Endothelial cell of umbilical vein (primary cell): Measurements from ENCODE around the gene MASP1.

ENCODE experiments used
- EZH2 ChIP-seq: IDR thresholded peaks from 2 replicates; pipeline ENCODE4 v1.6.1; 2012; ENCODE audit warnings: borderline replicate concordance, low read depth, mild to moderate bottlenecking, moderate library complexity, low read length, inconsistent platforms; ENCODE audit not compliant: severe bottlenecking
- JUN ChIP-seq: IDR thresholded peaks from 2 replicates; pipeline ENCODE4 v1.6.1; 2011; ENCODE audit warnings: borderline replicate concordance, low read depth; ENCODE audit not compliant: insufficient read length, insufficient read depth
- POLR2A ChIP-seq: IDR thresholded peaks from 2 replicates; pipeline ENCODE4 v1.6.1; 2012; ENCODE audit warnings: low read depth, mild to moderate bottlenecking, control low read depth, low read length
- POLR2AphosphoS5 ChIP-seq: IDR thresholded peaks from 2 replicates; pipeline ENCODE4 v1.6.1; 2012; ENCODE audit warnings: low read depth, mild to moderate bottlenecking, control low read depth, low read length, moderate library complexity; ENCODE audit not compliant: insufficient read depth
- TF ChIP-seq, protein P1 (sequence below), 2 donors: IDR thresholded peaks; 1 replicate in 1 of 2; 2 replicates in 1 of 2; pipeline ENCODE4 v1.5.1; 2011; ENCODE audit warnings: low read length in 2 of 2, mild to moderate bottlenecking in 2 of 2, moderate library complexity in 2 of 2, control low read depth in 1 of 2, inconsistent platforms in 1 of 2, low read depth in 1 of 2; ENCODE audit not compliant: insufficient read depth in 1 of 2; ENCODE audit errors: extremely low read depth in 1 of 2
- TF ChIP-seq, protein P2 (sequence below): IDR thresholded peaks from 2 replicates; pipeline ENCODE4 v1.6.1; 2011; ENCODE audit not compliant: insufficient read depth, insufficient read length

DNA sequence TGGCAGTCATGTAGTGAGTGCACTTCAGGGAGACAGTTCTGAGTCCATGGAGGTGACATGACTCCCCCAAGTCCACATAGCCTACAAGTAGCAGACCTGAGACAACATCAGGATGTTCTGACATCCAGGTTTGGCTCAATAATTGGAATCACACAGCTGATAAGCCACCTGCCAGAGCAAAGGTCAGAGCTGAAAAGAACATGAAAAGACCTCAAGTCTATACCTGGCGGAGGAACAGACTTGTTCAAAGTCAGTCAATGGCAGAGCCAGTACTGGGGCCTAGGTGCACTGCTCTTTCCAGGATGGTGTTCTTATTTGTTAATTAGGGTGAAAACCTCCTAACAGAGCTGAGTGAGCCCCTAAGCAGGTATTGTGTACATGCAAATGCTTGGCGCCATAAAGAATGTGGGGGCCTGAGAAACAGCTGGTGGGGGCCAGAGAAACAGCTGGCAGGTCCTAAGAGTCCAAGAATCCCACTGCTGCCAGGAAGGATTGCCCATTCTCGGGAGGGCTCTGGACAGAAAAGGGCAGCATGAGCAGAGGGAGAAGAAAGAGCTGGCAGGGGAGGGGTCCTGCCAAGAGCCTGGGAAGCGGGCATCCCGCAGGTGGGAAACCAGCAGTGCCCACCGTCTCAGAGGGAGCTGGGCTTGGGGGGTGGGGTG is 17.1 kb downstream of the MASP1 start:
- TF ChIP-seq POLR2A: no peak
- no peak for TF ChIP-seq POLR2AphosphoS5
- TF ChIP-seq, protein P1, sequence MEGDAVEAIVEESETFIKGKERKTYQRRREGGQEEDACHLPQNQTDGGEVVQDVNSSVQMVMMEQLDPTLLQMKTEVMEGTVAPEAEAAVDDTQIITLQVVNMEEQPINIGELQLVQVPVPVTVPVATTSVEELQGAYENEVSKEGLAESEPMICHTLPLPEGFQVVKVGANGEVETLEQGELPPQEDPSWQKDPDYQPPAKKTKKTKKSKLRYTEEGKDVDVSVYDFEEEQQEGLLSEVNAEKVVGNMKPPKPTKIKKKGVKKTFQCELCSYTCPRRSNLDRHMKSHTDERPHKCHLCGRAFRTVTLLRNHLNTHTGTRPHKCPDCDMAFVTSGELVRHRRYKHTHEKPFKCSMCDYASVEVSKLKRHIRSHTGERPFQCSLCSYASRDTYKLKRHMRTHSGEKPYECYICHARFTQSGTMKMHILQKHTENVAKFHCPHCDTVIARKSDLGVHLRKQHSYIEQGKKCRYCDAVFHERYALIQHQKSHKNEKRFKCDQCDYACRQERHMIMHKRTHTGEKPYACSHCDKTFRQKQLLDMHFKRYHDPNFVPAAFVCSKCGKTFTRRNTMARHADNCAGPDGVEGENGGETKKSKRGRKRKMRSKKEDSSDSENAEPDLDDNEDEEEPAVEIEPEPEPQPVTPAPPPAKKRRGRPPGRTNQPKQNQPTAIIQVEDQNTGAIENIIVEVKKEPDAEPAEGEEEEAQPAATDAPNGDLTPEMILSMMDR (IDR thresholded peaks at IDR 0.05; ENCODE audit: extremely low read depth in 1 of 2, insufficient read depth in 1 of 2, low read depth in 1 of 2, low read length in 2 of 2): no peak
- no peak for TF ChIP-seq JUN
- TF ChIP-seq, protein P2, sequence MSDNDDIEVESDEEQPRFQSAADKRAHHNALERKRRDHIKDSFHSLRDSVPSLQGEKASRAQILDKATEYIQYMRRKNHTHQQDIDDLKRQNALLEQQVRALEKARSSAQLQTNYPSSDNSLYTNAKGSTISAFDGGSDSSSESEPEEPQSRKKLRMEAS: no peak
- no peak for TF ChIP-seq EZH2
